HepG2 (cell line): ENCODE results near the gene ATG16L2. TPM values are rescaled to one million over a fixed set of nuclear protein-coding genes. Genes with fewer than 3 reads are reported as not detected.

Experiments
- ATAC-seq: fragments of 200-7000 bp; cut with Tn5 transposase; 3 replicates; pipeline ENCODE4 v1.9.1; 2020; ENCODE audit warnings: mild to moderate bottlenecking, moderate library complexity
- BruUV-seq: library from RNA; stranded (reverse); fragments of 400-500 nt; replicated peaks from 2 replicates; lab custom pipeline; 2021; lab: Mats Ljungman, UMichigan
- CTCF ChIA-PET: fragments of 300-600 bp; formaldehyde crosslinking; extraction: SDS; loops from one replicate; lab custom pipeline; 2021; ENCODE audit warnings: low total read pairs, inconsistent platforms, low intra/inter-chr PET ratio; lab: Yijun Ruan, JAX
- POLR2A ChIA-PET: fragments of 350-600 bp; sonication (Branson Sonifier 250); formaldehyde crosslinking; loops from one replicate; lab custom pipeline; 2020; ENCODE audit warnings: antibody characterized with exemption, inconsistent platforms; lab: Yijun Ruan, JAX
- DNase-seq: peaks from one replicate; pipeline ENCODE4 v3.0.0-alpha.2; 2015; ENCODE audit warnings: low spot score
- FAIRE-seq: peaks from 3 replicates; lab custom pipeline; 2011; peaks lifted over from hg19 to GRCh38; lab: Jason Lieb, UNC
- H2AFZ ChIP-seq: one replicate; pipeline ENCODE4 v1.6.1; 2011; ENCODE audit warnings: low read length, inconsistent platforms
- H3K27ac ChIP-seq: fragments of 300-600 bp; 3 replicates; pipeline ENCODE4 v1.8.0; 2011; ENCODE audit warnings: mixed run types, mild to moderate bottlenecking, mixed read lengths, low read length, inconsistent platforms; ENCODE audit not compliant: insufficient read depth; ENCODE audit errors: extremely low read length
- H3K27me3 ChIP-seq, 2 experiments: fragments of 200-600 bp in 1 of 2; 2 replicates in 1 of 2; 3 replicates in 1 of 2; pipeline versions ENCODE4 v1.6.0 to v1.8.0; 2011; ENCODE audit warnings: low read length in 2 of 2, mild to moderate bottlenecking in 2 of 2, moderate library complexity in 2 of 2, inconsistent platforms in 1 of 2; ENCODE audit not compliant: insufficient read depth in 2 of 2, control insufficient read depth in 1 of 2
- H3K36me3 ChIP-seq, 2 experiments: fragments of 200-600 bp in 1 of 2; replicated peaks in 1 of 2; 2 replicates in 1 of 2; 3 replicates in 1 of 2; pipeline versions ENCODE4 v1.5.1 to v1.8.0; 2011; ENCODE audit warnings: low read length in 2 of 2, inconsistent platforms in 1 of 2; ENCODE audit not compliant: insufficient read depth in 2 of 2, control insufficient read depth in 1 of 2
- H3K4me1 ChIP-seq: 2 replicates; pipeline ENCODE4 v1.5.1; 2012; ENCODE audit warnings: low read length, inconsistent platforms; ENCODE audit not compliant: insufficient read depth
- H3K4me2 ChIP-seq: 2 replicates; pipeline ENCODE4 v1.6.0; 2011; ENCODE audit warnings: low read depth, low read length, inconsistent platforms
- H3K4me3 ChIP-seq, 3 experiments: fragments of 200-600 bp in 1 of 3; sonication (generic), shearing (Covaris generic) in 1 of 3; replicated peaks in 1 of 3; 2 replicates each; pipeline ENCODE4 v1.5.1; 2011 to 2016; ENCODE audit warnings: low read length in 3 of 3, inconsistent platforms in 2 of 3, low read depth in 2 of 3, mild to moderate bottlenecking in 2 of 3, control low read depth in 1 of 3, mixed read lengths in 1 of 3; ENCODE audit not compliant: insufficient read depth in 1 of 3
- H3K79me2 ChIP-seq: one replicate; pipeline ENCODE4 v1.6.1; 2011; ENCODE audit warnings: low read length, inconsistent platforms; ENCODE audit not compliant: insufficient read depth
- H3K9ac ChIP-seq: 2 replicates; pipeline ENCODE4 v1.6.0; 2011; ENCODE audit warnings: mild to moderate bottlenecking, low read depth, low read length, inconsistent platforms; ENCODE audit not compliant: insufficient read depth
- H3K9me3 ChIP-seq: 2 replicates; pipeline ENCODE4 v1.5.1; 2012; ENCODE audit warnings: mild to moderate bottlenecking, low read length
- H4K20me1 ChIP-seq: 2 replicates; pipeline ENCODE4 v1.6.0; 2011; ENCODE audit warnings: inconsistent platforms, mild to moderate bottlenecking, low read length, moderate library complexity; ENCODE audit not compliant: insufficient read depth
- ASH2L ChIP-seq: fragments of 300-600, 200-600 bp; sonication (generic); IDR thresholded peaks from 2 replicates; pipeline ENCODE4 v1.7.0; 2017; ENCODE audit warnings: low read depth, mild to moderate bottlenecking, moderate library complexity, mixed read lengths, low read length; ENCODE audit not compliant: insufficient read length
- BHLHE40 ChIP-seq: IDR thresholded peaks from 2 replicates; pipeline ENCODE4 v1.6.1; 2011; ENCODE audit warnings: low read length, improper control_type of control experiment
- CEBPB ChIP-seq: IDR thresholded peaks from 2 replicates; pipeline ENCODE4 v1.6.1; 2011; ENCODE audit warnings: low read depth, low read length, improper control_type of control experiment, borderline replicate concordance
- HHEX ChIP-seq: IDR thresholded peaks from 2 replicates; pipeline ENCODE4 v1.6.1; 2016; ENCODE audit warnings: control low read depth
- HNRNPK ChIP-seq: fragments of 200-400 bp; formaldehyde crosslinking; IDR thresholded peaks from 2 replicates; pipeline ENCODE4 v1.6.1; 2018; ENCODE audit warnings: low read length, low read depth, moderate library complexity, mild to moderate bottlenecking; ENCODE audit not compliant: poor library complexity, severe bottlenecking
- HNRNPL ChIP-seq: fragments of 200-400 bp; formaldehyde crosslinking; IDR thresholded peaks from 2 replicates; pipeline ENCODE4 v1.6.1; 2017; ENCODE audit warnings: mild to moderate bottlenecking, low read depth, low read length
- JUNB ChIP-seq: sonication (generic); formaldehyde crosslinking; IDR thresholded peaks from 2 replicates; pipeline ENCODE4 v1.8.0; 2022; ENCODE audit warnings: missing genetic modification reagents, mild to moderate bottlenecking, borderline replicate concordance
- PAF1 ChIP-seq: IDR thresholded peaks from 2 replicates; pipeline ENCODE4 v1.6.1; 2016; ENCODE audit warnings: missing genetic modification reagents, missing compliant biosample characterization
- RAD51 ChIP-seq: fragments of 450-650 bp; IDR thresholded peaks from 2 replicates; pipeline ENCODE4 v1.6.1; 2016; ENCODE audit warnings: borderline replicate concordance
- RBM22 ChIP-seq: fragments of 200-400 bp; formaldehyde crosslinking; optimal IDR thresholded peaks from 2 replicates; pipeline ENCODE3; 2017; ENCODE audit warnings: mild to moderate bottlenecking, low read length, moderate library complexity
- SATB2 ChIP-seq: sonication (generic); formaldehyde crosslinking; IDR thresholded peaks from 2 replicates; pipeline ENCODE4 v1.5.0; 2020; ENCODE audit warnings: missing genetic modification reagents
- TCF12 ChIP-seq, 2 experiments: fragments of 450-650 bp in 1 of 2; sonication (generic) in 1 of 2; formaldehyde crosslinking in 1 of 2; IDR thresholded peaks; 2 replicates each; pipeline versions ENCODE4 v1.6.1 to v1.8.0; 2017 to 2022; ENCODE audit warnings: antibody characterized with exemption in 1 of 2, mild to moderate bottlenecking in 1 of 2, missing genetic modification reagents in 1 of 2, moderate library complexity in 1 of 2
- TEAD2 ChIP-seq: sonication (generic); formaldehyde crosslinking; IDR thresholded peaks from 2 replicates; pipeline ENCODE4 v1.9.0; 2021; ENCODE audit warnings: missing genetic modification reagents
- TOE1 ChIP-seq: sonication (generic); formaldehyde crosslinking; IDR thresholded peaks from 2 replicates; pipeline ENCODE4 v1.4.0; 2020; ENCODE audit warnings: mild to moderate bottlenecking, missing genetic modification reagents
- ZIK1 ChIP-seq: sonication (generic); formaldehyde crosslinking; IDR thresholded peaks from 2 replicates; pipeline ENCODE4 v1.5.0; 2020; ENCODE audit warnings: mild to moderate bottlenecking, low read depth, missing genetic modification reagents, borderline replicate concordance
- ZNF512B ChIP-seq: sonication (generic); formaldehyde crosslinking; IDR thresholded peaks from 2 replicates; pipeline ENCODE4 v1.5.1; 2020; ENCODE audit warnings: missing genetic modification reagents, mild to moderate bottlenecking, borderline replicate concordance
- ZNF780A ChIP-seq: sonication (generic); formaldehyde crosslinking; IDR thresholded peaks from 2 replicates; pipeline ENCODE4 v1.8.0; 2022; ENCODE audit warnings: mild to moderate bottlenecking, missing genetic modification reagents, moderate library complexity
- WGBS: methylation state at CpG from one replicate; pipeline ENCODE4 v1.1.6; 2017; ENCODE audit warnings: low lambda C conversion rate; 5-methylcytosine and 5-hydroxymethylcytosine counted together
- in situ Hi-C: cut with HindIII; loops from 2 replicates; pipeline ENCODE4 v1.10.0; 2017; ENCODE audit warnings: low pct_unique_long_range_greater_than_20kb; ENCODE audit not compliant: extremely low pct_ligation_motif_present
- intact Hi-C: fragments of 100-400 bp; cut with micrococcal nuclease; formaldehyde crosslinking; loops from one replicate; pipeline ENCODE4 v1.10.0; 2022; ENCODE audit not compliant: unreplicated experiment
- polyA plus RNA-seq, 8 experiments: library from polyadenylated mRNA; depleted of rRNA in 3 of 8; stranded (reverse) in 7 of 8; unstranded in 1 of 8; fragments of >200 nt; fragmentation: Illumina TruSeq in 4 of 8; extraction: Trizol in 4 of 8; gene quantifications; 2 replicates each; pipeline versions ENCODE4 v1.2.1 to v1.2.3, GENCODE V29; 2011 to 2016; ENCODE audit warnings: low read depth in 4 of 8, missing spikeins in 1 of 8, mixed read lengths in 1 of 8; ENCODE audit not compliant: insufficient read depth in 1 of 8
- total RNA-seq, 5 experiments: library from RNA; depleted of rRNA; stranded (reverse); fragments of >200 nt; fragmentation: Illumina TruSeq; extraction: Trizol; gene quantifications; 2 replicates each; pipeline ENCODE4 v1.2.3, GENCODE V29; 2016; ENCODE audit warnings: low read depth in 1 of 5
- TF ChIP-seq, protein P1 (sequence below): sonication (generic); formaldehyde crosslinking; conservative IDR thresholded peaks from 2 replicates; pipeline ENCODE4 v1.8.0; 2022; ENCODE audit warnings: missing genetic modification reagents

Gene ATG16L2
- total and polyA plus RNA-seq, 2 of the 13 experiments (the other 11 are each of a cell fraction or from before 2014, with no cell fraction given) = 6.2 to 14.8 TPM

GRCh38 chr11:72821920-72822799, 7.9 kb downstream of the ATG16L2 start (continued):
- TF ChIP-seq ZNF780A (CRISPR knock-in tag) = no peak
- TF ChIP-seq TEAD2 (CRISPR knock-in tag) = no peak
- TF ChIP-seq SATB2 (CRISPR knock-in tag) = no peak
- TF ChIP-seq HNRNPK = no peak
- TF ChIP-seq HNRNPL = 0 out of 2 replicates have a peak, but pooled peaks have one; percentile 12
- no peak for TF ChIP-seq CEBPB
- TF ChIP-seq HHEX = no peak
- peak; percentile 43; the same call in 1 of the 2 replicates for TF ChIP-seq BHLHE40
- TF ChIP-seq ASH2L = no peak
- no peak for TF ChIP-seq PAF1 (CRISPR knock-in tag)
- TF ChIP-seq, all 625 proteins: peak for 62

GRCh38 chr11:72823105-72823804, 9.0 kb downstream of the ATG16L2 start:
- no peaks in the 10 kb centered on the region for H3K27me3 ChIP-seq
- H3K79me2 ChIP-seq = no peaks in the 10 kb centered on the region
- intact Hi-C loops = no loop called here
- ATAC-seq (0 out of 3 replicates have a peak, but pooled peaks have one; percentile 0), FAIRE-seq (no peak), DNase-seq (no peak)
- no TSS peak for BruUV-seq
- H3K4me3 ChIP-seq = no peak overlapping the region
- H3K9ac ChIP-seq = no peak overlapping the region
- H3K9me3 ChIP-seq = no peaks in the 10 kb centered on the region
- H2AFZ ChIP-seq = no peak overlapping the region
- H3K27ac ChIP-seq = no peak overlapping the region
- in situ Hi-C loops = no loop called here
- ChIA-PET POLR2A (no interaction called here), CTCF (interaction anchor here (0.8 kb wide), 1 partner anchor 98 kb away, joined by 4 read pairs; no protein-coding TSS in a partner anchor)
- no peaks in the 10 kb centered on the region; a peak in 1 of 5 replicates for H3K36me3 ChIP-seq
- H3K4me1 ChIP-seq = peaks cover 18% of the 10 kb centered on the region
- no peak overlapping the region for H3K4me2 ChIP-seq
- no peaks in the 10 kb centered on the region for H4K20me1 ChIP-seq
- 100% methylated on average over 6 of the region's 9 CpGs for WGBS
- TF ChIP-seq RBM22 (peak; percentile 14), RAD51 (no peak), TOE1 (CRISPR knock-in tag) (no peak), JUNB (CRISPR knock-in tag) (no peak), TCF12 (IDR thresholded peaks at IDR 0.05) (no peak), TCF12 (CRISPR knock-in tag; IDR thresholded peaks at IDR 0.05) (no peak), ZNF512B (CRISPR knock-in tag) (no peak), ZIK1 (CRISPR knock-in tag) (no peak)
- TF ChIP-seq, protein P1, sequence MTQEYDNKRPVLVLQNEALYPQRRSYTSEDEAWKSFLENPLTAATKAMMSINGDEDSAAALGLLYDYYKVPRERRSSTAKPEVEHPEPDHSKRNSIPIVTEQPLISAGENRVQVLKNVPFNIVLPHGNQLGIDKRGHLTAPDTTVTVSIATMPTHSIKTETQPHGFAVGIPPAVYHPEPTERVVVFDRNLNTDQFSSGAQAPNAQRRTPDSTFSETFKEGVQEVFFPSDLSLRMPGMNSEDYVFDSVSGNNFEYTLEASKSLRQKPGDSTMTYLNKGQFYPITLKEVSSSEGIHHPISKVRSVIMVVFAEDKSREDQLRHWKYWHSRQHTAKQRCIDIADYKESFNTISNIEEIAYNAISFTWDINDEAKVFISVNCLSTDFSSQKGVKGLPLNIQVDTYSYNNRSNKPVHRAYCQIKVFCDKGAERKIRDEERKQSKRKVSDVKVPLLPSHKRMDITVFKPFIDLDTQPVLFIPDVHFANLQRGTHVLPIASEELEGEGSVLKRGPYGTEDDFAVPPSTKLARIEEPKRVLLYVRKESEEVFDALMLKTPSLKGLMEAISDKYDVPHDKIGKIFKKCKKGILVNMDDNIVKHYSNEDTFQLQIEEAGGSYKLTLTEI (CRISPR knock-in tag) = no peak
